K562 (cell line): ENCODE data around the gene DIS3L2. TPM values are rescaled to one million over a fixed set of nuclear protein-coding genes. Genes with fewer than 3 reads are reported as not detected.

Experiments
- ATAC-seq: fragments of 200-7000 bp; cut with Tn5 transposase; 3 replicates; pipeline ENCODE4 v1.9.1; 2020; ENCODE audit warnings: moderate library complexity
- BruUV-seq: library from RNA; stranded (reverse); fragments of 400-500 nt; replicated peaks from 2 replicates; lab custom pipeline; 2021; lab: Mats Ljungman, UMichigan
- CTCF ChIA-PET: fragments of 300-600 bp; formaldehyde crosslinking; extraction: SDS; loops from one replicate; lab custom pipeline; 2021; ENCODE audit warnings: low intra/inter-chr PET ratio; lab: Yijun Ruan, JAX
- POLR2A ChIA-PET: fragments of 300-600, 350-650 bp; sonication (Branson Sonifier 250); formaldehyde crosslinking; extraction: SDS; loops from one replicate; lab custom pipeline; 2021; ENCODE audit warnings: antibody characterized with exemption, inconsistent platforms; lab: Yijun Ruan, JAX
- DNase-seq, 4 experiments: peaks; one replicate each; pipeline versions ENCODE4 v3.0.0 to v3.0.0-alpha.2; 2011 to 2018; ENCODE audit warnings: low spot score in 3 of 4, mixed read lengths in 3 of 4; ENCODE audit errors: extremely low read depth in 1 of 4
- FAIRE-seq: peaks from 2 replicates; lab custom pipeline; 2011; peaks lifted over from hg19 to GRCh38; lab: Jason Lieb, UNC
- H2AFZ ChIP-seq: 2 replicates; pipeline ENCODE4 v1.6.0; 2011; ENCODE audit warnings: low read depth, low read length, control low read depth, inconsistent platforms
- H3K27ac ChIP-seq: fragments of 200-600 bp; 3 replicates; pipeline ENCODE4 v1.8.0; 2011; ENCODE audit warnings: low read depth, mild to moderate bottlenecking, control low read depth, inconsistent platforms, low read length, moderate library complexity, mixed read lengths; ENCODE audit errors: extremely low read depth
- H3K27me3 ChIP-seq, 2 experiments: fragments of 300-600 bp in 1 of 2; 2 replicates in 1 of 2; 3 replicates in 1 of 2; pipeline versions ENCODE4 v1.6.0 to v1.8.0; 2011; ENCODE audit warnings: inconsistent platforms in 2 of 2, low read length in 2 of 2, mild to moderate bottlenecking in 1 of 2, mixed read lengths in 1 of 2, moderate library complexity in 1 of 2; ENCODE audit not compliant: control insufficient read depth in 2 of 2, insufficient read depth in 2 of 2
- H3K36me3 ChIP-seq: fragments of 300-600 bp; 3 replicates; pipeline ENCODE4 v1.8.0; 2011; ENCODE audit warnings: mild to moderate bottlenecking, low read length, inconsistent platforms; ENCODE audit not compliant: control insufficient read depth, insufficient read depth
- H3K4me1 ChIP-seq, 2 experiments: fragments of 200-600 bp in 1 of 2; replicated peaks in 1 of 2; 2 replicates in 1 of 2; 3 replicates in 1 of 2; pipeline versions ENCODE4 v1.5.1 to v1.8.0; 2011; ENCODE audit warnings: inconsistent platforms in 2 of 2, low read length in 2 of 2, mild to moderate bottlenecking in 1 of 2, mixed read lengths in 1 of 2, moderate library complexity in 1 of 2; ENCODE audit not compliant: control insufficient read depth in 2 of 2, insufficient read depth in 2 of 2
- H3K4me2 ChIP-seq: 2 replicates; pipeline ENCODE4 v1.6.1; 2011; ENCODE audit warnings: low read length, control low read depth, inconsistent platforms, mixed read lengths; ENCODE audit not compliant: insufficient read depth
- H3K4me3 ChIP-seq: fragments of 200-600 bp; sonication (generic), shearing (Covaris generic); 2 replicates; pipeline ENCODE4 v1.5.1; 2016; ENCODE audit warnings: control low read depth, inconsistent platforms
- H3K79me2 ChIP-seq: fragments of 200-600 bp; 3 replicates; pipeline ENCODE4 v1.8.0; 2011; ENCODE audit warnings: low read length, inconsistent platforms; ENCODE audit not compliant: control insufficient read depth, insufficient read depth
- H3K9ac ChIP-seq, 2 experiments: 2 replicates each; pipeline versions ENCODE4 v1.6.0 to v1.6.1; 2011; ENCODE audit warnings: low read depth in 2 of 2, low read length in 2 of 2, control low read depth in 1 of 2, inconsistent platforms in 1 of 2, mild to moderate bottlenecking in 1 of 2, mixed read lengths in 1 of 2; ENCODE audit not compliant: insufficient read depth in 1 of 2
- H3K9me1 ChIP-seq: one replicate; pipeline ENCODE4 v1.6.0; 2011; ENCODE audit warnings: inconsistent platforms, mild to moderate bottlenecking, low read length, moderate library complexity; ENCODE audit not compliant: control insufficient read depth, insufficient read depth
- H3K9me3 ChIP-seq: replicated peaks from 2 replicates; pipeline ENCODE4 v1.5.1; 2011; ENCODE audit warnings: low read depth, low read length, inconsistent platforms; ENCODE audit not compliant: control insufficient read depth, insufficient read depth
- H4K20me1 ChIP-seq: replicated peaks from 2 replicates; pipeline ENCODE4 v1.6.1; 2011; ENCODE audit warnings: low read length, inconsistent platforms, mixed read lengths; ENCODE audit not compliant: control insufficient read depth, insufficient read depth
- AFF1 ChIP-seq, 2 experiments: fragments of 450-650 bp; IDR thresholded peaks; 2 replicates each; pipeline ENCODE4 v1.6.1; 2018; ENCODE audit warnings: mild to moderate bottlenecking in 2 of 2, low read depth in 1 of 2; ENCODE audit not compliant: partially characterized antibody in 2 of 2
- JUND ChIP-seq, 2 experiments: IDR thresholded peaks; 2 replicates in 1 of 2; 3 replicates in 1 of 2; pipeline ENCODE4 v1.6.1; 2011; ENCODE audit warnings: borderline replicate concordance in 2 of 2, low read depth in 2 of 2, low read length in 2 of 2, improper control_type of control experiment in 1 of 2, missing biosample characterization in 1 of 2, missing genetic modification characterization in 1 of 2, missing genetic modification reagents in 1 of 2
- LCOR ChIP-seq: sonication (generic); formaldehyde crosslinking; IDR thresholded peaks from 2 replicates; pipeline ENCODE4 v1.8.0; 2022; ENCODE audit warnings: mild to moderate bottlenecking, missing genetic modification reagents
- MTA1 ChIP-seq: fragments of 450-650 bp; IDR thresholded peaks from 2 replicates; pipeline ENCODE4 v1.6.1; 2017; ENCODE audit warnings: borderline replicate concordance
- NFE2 ChIP-seq: IDR thresholded peaks from 2 replicates; pipeline ENCODE4 v1.6.1; 2014; ENCODE audit warnings: antibody characterized with exemption, low read depth
- POLR3A ChIP-seq: IDR thresholded peaks from 2 replicates; pipeline ENCODE4 v1.6.1; 2011; ENCODE audit warnings: borderline replicate concordance, mild to moderate bottlenecking, moderate library complexity; ENCODE audit not compliant: insufficient read length, insufficient read depth; ENCODE audit errors: extremely low read depth
- PTTG1 ChIP-seq: fragments of 450-650 bp; IDR thresholded peaks from 2 replicates; pipeline ENCODE4 v1.6.1; 2016; ENCODE audit warnings: low read depth, mild to moderate bottlenecking, missing genetic modification characterization, missing compliant biosample characterization
- SLC30A9 ChIP-seq: fragments of 250-450 bp; sonication (Bioruptor Pico); IDR thresholded peaks from 2 replicates; pipeline ENCODE4 v1.8.0; 2022; ENCODE audit warnings: mild to moderate bottlenecking, moderate library complexity
- SRSF7 ChIP-seq: fragments of 200-400 bp; formaldehyde crosslinking; optimal IDR thresholded peaks from 2 replicates; pipeline ENCODE3; 2017; ENCODE audit warnings: mild to moderate bottlenecking, low read depth, low read length
- TAF15 ChIP-seq: fragments of 200-400 bp; formaldehyde crosslinking; IDR thresholded peaks from 2 replicates; pipeline ENCODE4 v1.6.1; 2017; ENCODE audit warnings: mild to moderate bottlenecking, low read depth, low read length, moderate library complexity
- WGBS: fragments of 100-300 bp; shearing (Covaris generic); methylation state at CpG from one replicate; pipeline ENCODE4 v1.1.6; 2016; ENCODE audit warnings: low coverage, mixed read lengths; ENCODE audit not compliant: insufficient coverage; ENCODE audit errors: missing lambda C conversion rate; 5-methylcytosine and 5-hydroxymethylcytosine counted together
- in situ Hi-C: fragments of 300-500 bp; cut with MboI; formaldehyde crosslinking; loops from 4 replicates; pipeline ENCODE4 v1.15.0; 2018; ENCODE audit warnings: inconsistent platforms, mixed read lengths
- intact Hi-C: fragments of 100-400 bp; cut with micrococcal nuclease; formaldehyde crosslinking; loops from 2 replicates; pipeline ENCODE4 v1.14.2; 2022
- polyA plus RNA-seq, 8 experiments: library from polyadenylated mRNA; depleted of rRNA in 4 of 8; stranded (reverse) in 5 of 8; unstranded in 3 of 8; fragments of >200 nt; fragmentation: Nextera tagmentation in 2 of 8; fragmentation: Illumina TruSeq in 1 of 8; extraction: Ambion mirVana in 2 of 8; extraction: Trizol in 1 of 8; gene quantifications; 2 replicates each; pipeline versions ENCODE4 v1.2.1 to v1.2.3, GENCODE V29; 2011 to 2014; ENCODE audit warnings: inconsistent platforms in 1 of 8, missing spikeins in 1 of 8
- total RNA-seq, 7 experiments: library from RNA; depleted of rRNA in 6 of 7; stranded (reverse); fragments of >200 nt in 6 of 7; fragmentation: Illumina TruSeq in 2 of 7; extraction: Trizol in 2 of 7; gene quantifications; 2 replicates each; pipeline versions ENCODE4 v1.2.1 to v1.2.3, GENCODE V29; 2011 to 2021; ENCODE audit warnings: low replicate concordance in 1 of 7
- TF ChIP-seq, protein P1 (sequence below): IDR thresholded peaks from 2 replicates; pipeline ENCODE4 v1.6.1; 2011; ENCODE audit not compliant: insufficient read length; ENCODE audit errors: extremely low read depth
- TF ChIP-seq, protein P2 (sequence below): fragments of 250-450 bp; sonication (Bioruptor Pico); IDR thresholded peaks from 2 replicates; pipeline ENCODE4 v1.4.0; 2020; ENCODE audit warnings: mild to moderate bottlenecking
- TF ChIP-seq, protein P3 (sequence below): fragments of 450-650 bp; formaldehyde crosslinking; IDR thresholded peaks from 2 replicates; pipeline ENCODE4 v1.4.0; 2020; ENCODE audit warnings: mild to moderate bottlenecking

The DIS3L2 gene
- total and polyA plus RNA-seq, 9 of the 15 experiments (the other 6 are each of a cell fraction or from before 2014, with no cell fraction given), result 1.5 to 19.2 (median 11.2) TPM

DNA sequence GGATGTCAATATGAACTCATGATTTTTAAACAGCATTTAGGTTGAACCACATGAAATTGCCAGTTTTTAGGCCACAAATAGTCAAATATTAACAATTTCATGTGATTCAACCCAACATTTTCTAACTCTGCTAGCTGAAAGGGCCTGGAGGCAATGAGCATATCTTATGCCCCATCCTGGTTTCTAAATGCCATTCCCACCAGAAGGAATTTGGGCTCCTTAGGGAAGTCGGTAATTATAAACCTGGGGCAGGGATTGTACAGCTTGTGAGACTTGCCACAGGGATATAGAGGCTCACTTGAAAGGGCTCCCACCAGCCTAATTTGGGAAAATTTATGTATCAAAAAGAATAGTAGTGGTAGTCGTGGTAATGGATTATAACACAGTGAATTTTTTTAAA is 238.7 kb downstream of the DIS3L2 start:
- POLR2A ChIA-PET, result no interaction called here
- in situ Hi-C loops (no loop called here), intact Hi-C loops (no loop called here)

More for the DNA sequence above, 238.7 kb downstream of the DIS3L2 start:
- Histone ChIP-seq H3K9me1 (no peaks in the 10 kb centered on the region), H3K9me3 (no peaks in the 10 kb centered on the region), H3K9ac (no peak overlapping the region), H3K4me1 (no peaks in the 10 kb centered on the region), H3K27ac (no peak overlapping the region), H3K4me2 (no peak overlapping the region), H4K20me1 (no peaks in the 10 kb centered on the region), H3K4me3 (no peak overlapping the region), H3K27me3 (no peaks in the 10 kb centered on the region), H2AFZ (no peak overlapping the region), H3K36me3 (no peaks in the 10 kb centered on the region), H3K79me2 (no peaks in the 10 kb centered on the region)
- DNase-seq (no peak), ATAC-seq (no peak), FAIRE-seq (no peak)
- CTCF ChIA-PET, result no interaction called here
- WGBS, result 63% methylated on average over 2 of the region's 2 CpGs
- no TSS peak for BruUV-seq
- TF ChIP-seq AFF1 (IDR thresholded peaks at IDR 0.05; ENCODE audit: low read depth in 1 of 2, partially characterized antibody in 2 of 2), result no peak
- no peak for TF ChIP-seq PTTG1 (tag)
- TF ChIP-seq, protein P1, sequence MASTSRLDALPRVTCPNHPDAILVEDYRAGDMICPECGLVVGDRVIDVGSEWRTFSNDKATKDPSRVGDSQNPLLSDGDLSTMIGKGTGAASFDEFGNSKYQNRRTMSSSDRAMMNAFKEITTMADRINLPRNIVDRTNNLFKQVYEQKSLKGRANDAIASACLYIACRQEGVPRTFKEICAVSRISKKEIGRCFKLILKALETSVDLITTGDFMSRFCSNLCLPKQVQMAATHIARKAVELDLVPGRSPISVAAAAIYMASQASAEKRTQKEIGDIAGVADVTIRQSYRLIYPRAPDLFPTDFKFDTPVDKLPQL, result no peak
- TF ChIP-seq NFE2, result no peak
- no peak for TF ChIP-seq MTA1
- TF ChIP-seq, protein P2, sequence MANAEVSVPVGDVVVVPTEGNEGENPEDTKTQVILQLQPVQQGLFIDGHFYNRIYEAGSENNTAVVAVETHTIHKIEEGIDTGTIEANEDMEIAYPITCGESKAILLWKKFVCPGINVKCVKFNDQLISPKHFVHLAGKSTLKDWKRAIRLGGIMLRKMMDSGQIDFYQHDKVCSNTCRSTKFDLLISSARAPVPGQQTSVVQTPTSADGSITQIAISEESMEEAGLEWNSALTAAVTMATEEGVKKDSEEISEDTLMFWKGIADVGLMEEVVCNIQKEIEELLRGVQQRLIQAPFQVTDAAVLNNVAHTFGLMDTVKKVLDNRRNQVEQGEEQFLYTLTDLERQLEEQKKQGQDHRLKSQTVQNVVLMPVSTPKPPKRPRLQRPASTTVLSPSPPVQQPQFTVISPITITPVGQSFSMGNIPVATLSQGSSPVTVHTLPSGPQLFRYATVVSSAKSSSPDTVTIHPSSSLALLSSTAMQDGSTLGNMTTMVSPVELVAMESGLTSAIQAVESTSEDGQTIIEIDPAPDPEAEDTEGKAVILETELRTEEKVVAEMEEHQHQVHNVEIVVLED, result no peak
- no peak for TF ChIP-seq POLR3A
- TF ChIP-seq, protein P3, sequence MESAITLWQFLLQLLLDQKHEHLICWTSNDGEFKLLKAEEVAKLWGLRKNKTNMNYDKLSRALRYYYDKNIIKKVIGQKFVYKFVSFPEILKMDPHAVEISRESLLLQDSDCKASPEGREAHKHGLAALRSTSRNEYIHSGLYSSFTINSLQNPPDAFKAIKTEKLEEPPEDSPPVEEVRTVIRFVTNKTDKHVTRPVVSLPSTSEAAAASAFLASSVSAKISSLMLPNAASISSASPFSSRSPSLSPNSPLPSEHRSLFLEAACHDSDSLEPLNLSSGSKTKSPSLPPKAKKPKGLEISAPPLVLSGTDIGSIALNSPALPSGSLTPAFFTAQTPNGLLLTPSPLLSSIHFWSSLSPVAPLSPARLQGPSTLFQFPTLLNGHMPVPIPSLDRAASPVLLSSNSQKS (CRISPR knock-in tag), result no peak
- no peak for TF ChIP-seq TAF15
- TF ChIP-seq SLC30A9 (CRISPR knock-in tag), result no peak
- no peak for TF ChIP-seq SRSF7
- no peak for TF ChIP-seq LCOR (CRISPR knock-in tag)
- no peak for TF ChIP-seq JUND (IDR thresholded peaks at IDR 0.05; ENCODE audit: borderline replicate concordance, low read depth, low read length)
- no peak for TF ChIP-seq JUND (tag; IDR thresholded peaks at IDR 0.05; ENCODE audit: borderline replicate concordance, low read depth, low read length)
